ENCODE measurements around the gene LMX1B. TPM values are rescaled to one million over a fixed set of nuclear protein-coding genes. Genes with fewer than 3 reads are reported as not detected.

Gene LMX1B
- total RNA-seq, 1 experiment from 2014 or later: 0.55 TPM

DNA sequence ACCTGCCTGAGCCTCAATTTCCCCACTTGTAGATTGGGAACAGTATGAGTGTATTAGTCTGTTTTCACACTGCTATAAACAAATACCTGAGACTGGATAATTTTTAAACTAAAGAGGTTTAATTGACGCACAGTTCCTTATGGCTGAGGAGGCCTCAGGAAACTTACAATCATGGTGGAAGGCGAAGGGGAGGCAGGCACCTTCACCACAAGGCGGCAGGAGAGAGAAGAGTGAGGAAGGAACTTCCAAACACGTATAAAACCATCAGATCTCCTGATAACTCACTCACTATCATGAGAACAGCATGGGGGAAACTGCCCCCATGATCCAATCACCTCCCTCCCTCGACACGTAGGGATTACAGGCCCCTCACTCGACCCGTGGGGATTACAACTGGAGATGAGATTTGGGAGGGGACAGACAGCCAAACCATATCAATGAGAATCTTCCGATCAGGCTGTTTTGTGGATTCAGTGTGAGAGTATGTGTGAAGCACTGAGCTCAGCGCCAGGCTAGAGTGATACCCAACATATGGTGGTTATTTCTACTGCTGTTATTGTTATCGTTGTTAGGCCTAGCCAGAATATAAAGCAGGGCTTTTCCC is 14.6 kb upstream of the LMX1B start:
- ChIA-PET POLR2A (ENCODE audit: unreplicated experiment) (no interaction called here), CTCF (no interaction called here)
- no peak for DNase-seq
- TF ChIP-seq CTCF (conservative IDR thresholded peaks at IDR 0.05; ENCODE audit: low read depth, low read length): peak; percentile 27; the same call in 1 of the 2 replicates
- TF ChIP-seq EZH2phosphoT487 (IDR thresholded peaks at IDR 0.05; ENCODE audit: borderline replicate concordance, low read length): no peak
- Histone ChIP-seq H4K20me1 (ENCODE audit: low read length) (no peaks in the 10 kb centered on the region), H3K4me3 (ENCODE audit: low read length) (no peak overlapping the region), H3K4me2 (ENCODE audit: low read length) (no peak overlapping the region), H2AFZ (ENCODE audit: low read length) (no peak overlapping the region), H3K79me2 (ENCODE audit: low read length) (no peaks in the 10 kb centered on the region), H3K9ac (ENCODE audit: low read length) (no peak overlapping the region), H3K4me1 (ENCODE audit: insufficient read depth, low read length) (no peaks in the 10 kb centered on the region), H3K27ac (ENCODE audit: low read length) (no peak overlapping the region), H3K9me2 (replicated peaks; ENCODE audit: low read length) (no peaks in the 10 kb centered on the region), H3K9me3 (ENCODE audit: low read length) (no peaks in the 10 kb centered on the region), H3K36me3 (ENCODE audit: low read depth, low read length) (no peaks in the 10 kb centered on the region), H3F3A (ENCODE audit: low read length, unreplicated experiment) (no peaks in the 10 kb centered on the region), H3K27me3 (ENCODE audit: low read length) (peaks cover 5% of the 10 kb centered on the region; the same call in 1 of the 2 replicates)
- intact Hi-C loops (cut with micrococcal nuclease): no loop called here
- ATAC-seq: no peak
- no TSS peak for BruUV-seq (replicated peaks)

- Histone ChIP-seq H3K27ac (ENCODE audit: low read length) (no peak overlapping the region), H4K20me1 (ENCODE audit: low read length) (no peaks in the 10 kb centered on the region), H3F3A (ENCODE audit: low read length, unreplicated experiment) (no peaks in the 10 kb centered on the region), H3K9me3 (ENCODE audit: low read length) (no peaks in the 10 kb centered on the region), H3K4me1 (ENCODE audit: insufficient read depth, low read length) (no peaks in the 10 kb centered on the region), H3K79me2 (ENCODE audit: low read length) (no peaks in the 10 kb centered on the region), H3K4me2 (ENCODE audit: low read length) (no peak overlapping the region), H2AFZ (ENCODE audit: low read length) (no peak overlapping the region), H3K9me2 (replicated peaks; ENCODE audit: low read length) (no peaks in the 10 kb centered on the region), H3K36me3 (ENCODE audit: low read depth, low read length) (no peaks in the 10 kb centered on the region), H3K4me3 (ENCODE audit: low read length) (no peak overlapping the region), H3K27me3 (ENCODE audit: low read length) (peaks cover 7% of the 10 kb centered on the region; the same call in 1 of the 2 replicates), H3K9ac (ENCODE audit: low read length) (no peak overlapping the region)
- ChIA-PET POLR2A (ENCODE audit: unreplicated experiment) (no interaction called here), CTCF (no interaction called here)
- no peak for ATAC-seq
- DNase-seq: no peak
- BruUV-seq (replicated peaks): no TSS peak
- TF ChIP-seq CTCF (conservative IDR thresholded peaks at IDR 0.05; ENCODE audit: low read depth, low read length): no peak
- TF ChIP-seq EZH2 (IDR thresholded peaks at IDR 0.05; ENCODE audit: low read length, unreplicated experiment): no peak
- TF ChIP-seq EZH2phosphoT487 (IDR thresholded peaks at IDR 0.05; ENCODE audit: borderline replicate concordance, low read length): no peak
- intact Hi-C loops (cut with micrococcal nuclease): no loop called here
These were observed 9.4 kb upstream of the LMX1B start for GRCh38 chr9:126604059-126605055.
